ENCODE data around the gene SORBS2.
"Not testable (repeated sequence)": the region's sequence is repeated elsewhere in the genome, so short reads cannot be mapped to it uniquely, and the experiment has no call there.

The SORBS2 gene

DNA sequence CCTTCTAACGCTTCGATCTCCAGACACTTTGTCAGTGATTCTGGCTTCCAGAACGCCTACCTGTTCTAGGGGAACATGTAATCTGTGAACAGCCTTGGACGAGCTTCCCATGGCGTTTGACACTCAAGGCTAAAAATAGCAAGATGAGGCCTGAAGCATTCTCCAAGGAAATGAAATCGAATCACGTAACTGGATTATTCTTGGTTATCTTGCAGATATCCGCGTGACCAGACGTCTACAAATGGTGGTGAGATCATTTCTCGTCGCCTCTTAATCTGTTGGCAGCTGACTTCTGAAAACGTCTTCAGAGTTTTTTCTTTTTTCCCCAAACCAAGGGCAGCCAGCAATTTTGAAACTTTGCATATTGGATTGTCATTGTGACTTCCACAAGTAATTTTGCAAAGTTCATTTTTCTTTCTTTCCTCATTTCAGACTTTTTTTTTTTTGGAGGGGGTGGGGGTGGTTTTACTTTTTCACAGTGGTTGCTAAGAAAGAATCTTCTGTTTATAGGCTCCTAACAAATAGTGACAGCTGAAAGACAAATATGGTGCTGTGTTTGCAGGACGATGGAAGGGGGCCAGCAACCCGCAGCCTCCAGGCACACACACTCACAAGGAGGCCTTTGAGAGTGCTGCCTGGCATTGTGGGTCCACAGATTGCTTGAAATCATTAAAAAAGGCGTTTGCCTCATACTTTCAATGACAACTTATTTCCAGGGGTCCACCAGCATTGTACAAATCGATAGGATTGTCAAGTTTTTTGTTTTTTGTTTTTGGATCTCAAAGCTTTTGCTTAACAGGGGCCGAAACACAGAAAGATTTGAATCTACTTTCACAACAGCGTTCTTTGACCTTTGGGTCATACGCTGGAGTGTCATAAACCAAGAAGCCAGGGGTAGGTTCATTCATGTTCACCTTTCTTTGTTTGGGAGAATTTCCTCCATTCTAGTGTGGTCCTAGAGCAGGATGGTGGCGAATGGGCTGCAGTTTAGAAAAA, 244.3 kb downstream of the SORBS2 start:
- no peak for DNase-seq (ENCODE audit: low read depth in 2 of 2, low spot score in 1 of 2)

DNA sequence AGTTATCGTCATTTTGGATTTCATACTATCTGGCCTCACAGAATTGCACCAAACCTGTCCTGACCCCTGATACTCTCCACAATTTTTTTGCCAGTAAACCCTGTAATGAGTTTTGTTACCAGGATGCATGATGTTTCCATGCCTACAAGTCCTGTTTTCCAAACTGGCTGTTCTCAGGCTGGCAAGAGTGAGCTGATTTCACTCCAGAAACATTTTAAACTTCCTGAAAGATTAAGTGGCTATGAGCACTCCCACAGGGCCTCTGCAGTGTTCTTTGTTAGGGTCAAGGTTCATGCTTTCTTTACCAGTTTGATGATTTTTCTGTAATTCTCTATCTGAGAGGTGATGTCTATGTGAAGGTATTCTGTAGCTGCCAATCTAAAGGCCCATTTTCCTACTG, 245.0 kb downstream of the SORBS2 start:
- no peak for DNase-seq (ENCODE audit: low read depth in 2 of 2, low spot score in 1 of 2)

DNA sequence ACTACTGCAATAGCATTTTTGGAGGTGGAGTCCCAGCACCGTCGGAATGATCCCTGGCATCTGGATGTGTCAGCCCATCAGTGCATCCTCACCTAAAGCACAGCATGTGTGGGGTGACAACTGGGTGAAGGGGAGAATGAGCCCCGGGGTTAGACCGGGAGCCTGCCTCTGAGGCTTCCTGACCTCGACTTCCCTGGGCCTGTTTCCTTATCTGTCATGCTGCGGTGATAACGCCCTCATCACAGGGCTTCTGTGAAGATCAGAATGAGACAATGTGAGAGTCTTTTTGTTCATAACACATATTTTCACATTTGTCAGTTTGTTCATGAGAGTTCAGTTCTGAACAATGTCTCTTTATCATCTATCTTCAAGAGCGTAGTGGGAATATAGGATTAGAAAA, 245.6 kb downstream of the SORBS2 start:
- DNase-seq (ENCODE audit: low read depth in 2 of 2, low spot score in 1 of 2), result no peak

DNA sequence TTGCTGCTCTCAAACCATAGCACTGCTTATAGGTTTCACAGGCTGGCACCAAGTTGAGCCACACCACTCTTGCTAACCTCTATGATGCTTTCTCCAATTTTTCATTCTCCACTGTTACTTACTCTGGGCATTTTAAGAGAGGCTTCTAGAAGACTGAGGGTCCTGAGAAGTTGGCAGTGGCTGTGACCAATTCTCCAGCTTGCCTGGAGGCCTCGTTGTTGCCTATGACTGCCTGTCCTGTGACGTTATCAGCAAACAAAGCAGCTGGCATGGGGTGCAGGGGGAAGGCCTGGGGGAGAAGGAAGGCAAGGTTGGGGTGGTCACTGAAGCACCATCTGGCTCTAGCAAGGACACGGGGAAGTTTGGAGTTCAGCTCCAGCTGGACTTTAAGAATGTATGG, 246.3 kb downstream of the SORBS2 start:
- DNase-seq (ENCODE audit: low read depth in 2 of 2, low spot score in 1 of 2), result no peak

DNA sequence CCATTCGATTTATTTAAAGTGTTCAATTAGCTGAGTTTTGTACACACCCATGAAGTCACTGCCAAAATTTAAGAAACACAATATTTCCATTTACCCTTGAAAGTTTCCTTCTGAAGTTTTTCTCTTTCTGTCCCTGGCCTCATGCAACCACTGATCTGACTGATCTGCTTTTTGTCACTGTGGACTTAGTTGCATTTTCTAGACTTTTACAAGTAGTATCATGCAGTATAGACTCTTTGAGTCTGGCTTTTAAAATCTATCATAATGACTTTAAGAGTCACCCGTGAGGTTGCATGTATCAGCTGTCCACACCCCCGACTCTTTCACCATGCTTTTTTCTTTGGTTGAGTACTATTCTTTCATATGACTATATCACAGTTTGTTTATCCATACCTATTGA, 247.6 kb downstream of the SORBS2 start:
- DNase-seq (ENCODE audit: low read depth in 2 of 2, low spot score in 1 of 2), result no peak

DNA sequence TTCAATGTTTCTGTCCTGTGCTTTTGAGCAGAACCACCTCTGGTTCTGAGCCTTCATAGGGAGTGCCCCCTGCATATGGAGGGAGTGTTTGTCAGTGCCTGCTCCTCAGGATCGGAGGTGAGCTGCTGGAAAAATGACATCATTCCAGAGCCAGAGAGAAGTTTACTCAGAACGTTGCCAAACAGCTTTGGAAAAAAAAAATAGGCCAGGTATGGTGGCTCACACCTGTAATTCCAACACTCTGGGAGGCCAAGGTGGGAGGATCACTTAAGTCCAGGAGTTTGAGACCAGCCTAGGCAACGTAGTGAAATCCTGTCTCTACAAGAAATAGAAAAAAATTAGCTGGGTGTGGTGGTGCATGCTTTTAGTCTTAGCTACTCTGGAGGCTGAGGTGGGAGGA, 249.5 kb downstream of the SORBS2 start:
- no peak for DNase-seq (ENCODE audit: low read depth in 2 of 2, low spot score in 1 of 2)

DNA sequence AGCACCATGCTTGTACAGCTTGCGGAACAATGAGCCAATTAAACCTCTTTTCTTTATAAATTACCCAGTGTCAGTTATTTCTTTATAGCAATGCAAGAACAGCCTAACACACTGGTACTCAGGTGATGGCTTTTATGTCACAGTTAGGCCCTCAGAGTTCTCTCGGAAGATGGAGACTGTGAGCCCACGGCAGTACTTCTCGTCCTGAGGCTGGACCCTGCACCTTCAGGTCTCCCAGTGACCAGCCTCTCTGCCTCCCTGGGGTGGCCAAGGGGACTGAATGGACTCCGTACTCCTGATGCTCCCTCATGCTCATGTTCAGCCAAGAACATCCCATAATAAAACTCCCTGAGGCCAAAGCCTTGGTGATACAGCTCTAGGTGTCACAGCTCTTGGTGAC, 251.7 kb downstream of the SORBS2 start:
- no peak for DNase-seq (ENCODE audit: low read depth in 2 of 2, low spot score in 1 of 2)

DNA sequence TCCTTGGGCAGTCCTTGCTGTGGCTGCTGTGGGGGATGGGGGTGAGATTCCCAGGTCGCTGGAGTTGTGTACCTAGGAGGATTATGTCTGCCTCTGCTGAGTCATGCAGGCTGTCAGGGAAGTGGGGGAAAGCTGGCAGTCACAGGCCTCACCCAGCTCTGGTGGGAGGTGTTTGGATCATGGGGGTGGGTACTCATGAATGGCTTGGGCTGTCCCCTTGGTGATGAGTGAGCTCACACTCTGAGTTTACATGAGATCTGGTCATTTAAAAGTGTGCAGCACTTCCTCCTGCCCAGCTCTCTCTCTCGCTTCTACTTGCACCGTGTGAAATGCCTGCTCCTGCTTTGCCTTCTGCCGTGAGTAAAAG, 252.1 kb downstream of the SORBS2 start:
- no peak for DNase-seq (ENCODE audit: low read depth in 2 of 2, low spot score in 1 of 2)

DNA sequence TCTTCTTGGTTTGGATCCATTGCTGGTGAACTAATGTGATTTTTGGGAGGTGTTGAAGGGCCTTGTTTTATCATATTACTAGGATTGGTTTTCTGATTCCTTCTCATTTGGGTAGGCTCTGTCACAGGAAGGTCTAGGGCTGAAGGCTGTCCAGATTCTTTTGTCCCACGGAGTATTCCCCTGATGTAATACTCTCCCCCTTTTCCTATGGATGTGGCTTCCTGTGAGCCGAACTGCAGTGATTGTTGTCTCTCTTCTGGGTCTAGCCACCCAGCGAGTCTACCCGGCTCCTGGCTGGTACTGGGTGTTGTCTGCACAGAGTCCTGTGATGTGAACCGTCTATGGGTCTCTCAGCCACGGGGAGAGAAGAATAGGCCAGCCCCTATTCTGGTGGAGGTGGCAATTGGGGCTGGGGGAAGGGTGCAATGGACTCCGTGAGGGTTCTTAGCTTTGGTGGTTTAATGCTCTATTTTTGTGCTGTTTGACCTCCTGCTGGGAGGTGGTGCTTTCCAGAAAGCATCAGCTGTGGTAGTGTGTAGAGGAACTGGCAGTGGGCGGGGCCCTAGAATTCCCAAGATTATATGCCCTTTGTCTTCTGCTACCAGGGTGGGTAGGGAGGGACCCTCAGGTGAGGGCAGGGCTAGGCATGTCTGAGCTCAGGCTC, 252.6 kb downstream of the SORBS2 start:
- not testable (repeated sequence) for DNase-seq (ENCODE audit: low read depth in 2 of 2, low spot score in 1 of 2)

DNA sequence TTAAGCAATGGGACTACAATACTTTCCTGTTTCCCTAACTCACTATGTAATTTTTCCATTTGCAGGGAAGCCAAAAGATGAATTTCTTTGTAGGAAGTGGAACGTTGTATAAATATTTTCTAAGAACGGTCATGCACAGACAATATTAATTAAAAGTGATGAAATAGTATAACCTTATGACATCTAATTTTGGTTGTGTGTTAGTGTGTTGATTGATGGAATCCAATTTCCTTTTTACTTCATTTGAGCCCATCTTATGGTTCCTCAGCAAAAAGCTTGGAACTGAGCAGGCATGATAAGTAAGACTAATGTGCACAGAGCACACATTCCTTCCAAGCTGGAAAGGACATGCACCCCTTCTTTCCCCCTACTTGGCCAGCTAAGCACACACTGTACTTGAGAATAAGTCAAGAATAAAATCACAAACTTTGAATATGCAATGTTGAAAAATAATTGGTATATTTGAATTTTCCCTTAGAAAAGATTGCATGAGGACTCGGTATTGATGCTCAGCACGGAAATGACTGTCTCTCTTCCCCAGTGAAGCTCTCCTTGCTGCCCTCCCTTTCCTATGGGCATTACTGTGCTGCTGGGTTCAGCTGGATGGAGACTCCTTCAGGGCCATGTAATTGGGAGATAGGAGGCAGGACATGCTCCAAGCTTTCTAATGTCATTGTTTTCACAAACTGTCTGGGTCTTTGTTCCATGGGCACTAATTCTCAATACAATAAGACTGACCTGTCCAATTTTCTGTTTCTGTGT, 257.4 kb downstream of the SORBS2 start:
- no peak for DNase-seq (ENCODE audit: low read depth in 2 of 2, low spot score in 1 of 2)

DNA sequence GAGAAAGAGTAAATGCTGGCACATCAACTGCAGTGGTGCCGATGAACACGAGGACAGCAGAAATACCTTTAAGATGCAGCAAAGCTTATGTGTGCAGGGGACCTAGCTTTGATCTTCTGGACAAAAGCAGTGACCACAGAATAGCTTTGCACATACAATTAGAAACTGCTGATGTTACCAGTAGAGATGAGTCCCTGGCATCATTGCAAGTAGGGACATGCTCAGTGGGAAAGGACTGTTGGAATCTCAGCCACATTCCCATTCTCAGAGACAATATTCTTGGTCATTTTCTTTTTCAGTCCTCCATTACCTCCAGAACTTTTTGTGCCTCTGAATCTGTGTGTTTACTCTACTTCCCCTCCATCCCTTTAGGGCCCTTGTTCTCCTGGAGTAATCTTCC, 259.7 kb downstream of the SORBS2 start:
- DNase-seq (ENCODE audit: low read depth in 2 of 2, low spot score in 1 of 2), result no peak

DNA sequence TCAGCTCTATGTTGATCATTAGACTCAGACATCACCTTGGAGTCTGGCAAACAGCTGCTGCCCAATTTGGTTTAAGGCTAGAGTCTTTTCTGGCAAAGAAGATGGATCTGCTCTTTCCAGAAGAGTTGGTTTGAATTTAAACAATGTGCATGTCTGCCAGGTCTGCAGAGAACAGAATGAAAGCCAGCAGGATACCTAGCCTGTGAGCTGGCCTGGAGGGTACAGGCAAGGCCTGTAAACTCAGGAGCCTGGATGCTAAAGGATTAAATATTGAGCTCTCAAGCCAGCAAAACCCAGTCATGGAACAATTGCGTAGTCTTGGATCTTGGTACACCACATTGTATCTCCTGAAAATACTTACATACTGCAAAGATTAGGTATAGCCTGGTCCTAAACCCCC, 261.1 kb downstream of the SORBS2 start:
- DNase-seq (ENCODE audit: low read depth in 2 of 2, low spot score in 1 of 2), result no peak

DNA sequence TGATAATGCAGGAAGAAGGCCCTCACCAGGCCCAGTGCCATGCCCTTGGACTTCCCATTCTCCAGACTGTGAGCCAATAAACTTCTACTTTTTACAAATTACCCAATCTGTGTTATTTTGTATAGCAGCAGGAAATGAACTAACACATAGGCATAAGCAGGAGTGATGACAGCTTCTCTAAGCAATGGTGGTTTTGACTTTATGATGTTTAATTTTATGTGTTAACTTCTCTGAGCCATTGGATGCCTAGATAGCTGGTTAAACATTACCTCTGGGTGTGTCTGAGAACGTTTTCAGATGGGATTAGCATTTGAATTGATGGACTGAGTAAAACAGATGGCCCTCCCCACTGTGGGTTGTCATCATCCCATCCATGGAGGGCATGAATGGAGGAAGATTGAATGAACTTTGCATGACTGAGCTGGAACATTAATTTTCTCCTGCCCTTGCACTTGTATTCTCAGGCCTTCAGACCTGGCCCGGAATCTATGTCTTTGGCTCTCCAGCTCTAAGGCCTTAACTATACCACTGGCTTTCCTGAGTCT, 262.8 kb downstream of the SORBS2 start:
- no peak for DNase-seq (ENCODE audit: low read depth in 2 of 2, low spot score in 1 of 2)

DNA sequence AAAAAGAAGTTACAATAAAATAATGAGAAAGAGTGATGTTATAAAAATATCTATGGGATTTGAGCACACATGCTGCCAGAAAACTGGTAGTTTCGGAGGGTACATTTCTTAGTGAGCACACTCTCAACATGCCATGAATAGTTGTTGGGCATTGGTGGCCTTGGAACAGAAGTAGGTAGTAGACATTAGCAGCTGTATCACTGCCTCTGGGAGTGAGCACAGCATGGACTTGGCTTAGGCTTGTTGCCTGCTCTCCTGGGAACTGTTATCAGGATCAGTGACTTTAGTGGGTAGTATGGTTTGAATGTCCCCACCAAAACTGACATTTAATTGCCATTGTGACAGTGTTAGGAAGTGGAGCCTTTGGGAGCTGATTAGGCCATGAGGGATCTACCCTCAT, 263.4 kb downstream of the SORBS2 start:
- no peak for DNase-seq (ENCODE audit: low read depth in 2 of 2, low spot score in 1 of 2)

DNA sequence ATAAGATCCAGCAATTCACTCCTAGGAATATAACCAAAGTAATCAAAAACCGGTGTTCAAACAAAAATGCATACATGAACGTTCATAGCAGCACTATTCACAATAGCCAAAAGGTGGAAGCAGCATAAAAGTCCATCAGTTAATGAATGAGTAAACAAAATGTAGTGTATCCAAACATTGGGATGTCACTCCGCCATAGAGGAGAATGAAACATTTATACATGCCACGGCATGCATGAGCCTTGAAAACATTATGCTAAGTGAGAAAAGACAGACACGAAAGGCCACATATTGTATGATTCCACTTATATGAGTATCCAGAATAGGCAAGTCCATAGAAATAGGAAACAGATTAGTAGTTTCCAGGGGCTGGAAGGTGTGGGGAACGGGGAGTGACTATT, 265.7 kb downstream of the SORBS2 start:
- no peak for DNase-seq (ENCODE audit: low read depth in 2 of 2, low spot score in 1 of 2)

DNA sequence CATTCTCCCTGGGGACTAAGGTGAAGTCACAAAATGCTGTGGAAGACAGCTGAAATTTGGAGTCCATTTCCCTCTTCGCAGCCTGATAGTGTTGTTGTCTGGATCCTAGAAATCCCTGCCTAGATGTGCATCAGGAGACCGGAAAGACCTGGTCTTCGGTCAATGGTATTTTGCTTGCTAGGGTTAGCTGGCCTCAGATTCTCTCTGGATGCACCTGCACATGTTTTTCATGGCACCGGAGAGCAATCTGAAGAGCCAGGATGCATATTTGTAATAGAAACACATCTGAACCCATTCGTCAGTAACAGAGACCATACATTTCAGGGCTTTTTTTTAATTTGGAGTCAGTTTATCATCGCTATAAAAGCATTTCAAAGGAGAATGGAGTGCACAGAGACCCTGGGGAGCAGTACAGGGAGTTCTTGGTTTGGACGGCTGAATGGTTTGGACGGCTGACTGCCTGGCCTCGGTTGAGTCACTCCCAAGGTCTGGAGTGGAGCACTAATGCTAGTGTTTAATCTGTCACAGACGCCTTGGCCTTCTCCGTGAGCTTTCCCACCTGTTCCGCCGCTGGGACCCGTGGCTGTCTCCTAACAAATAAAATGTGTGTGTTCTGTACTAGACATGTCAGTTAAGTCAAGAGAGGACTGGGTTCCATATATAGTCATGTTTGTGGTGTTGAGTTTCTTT, 269.2 kb downstream of the SORBS2 start:
- DNase-seq (ENCODE audit: low read depth in 2 of 2, low spot score in 1 of 2), result no peak

DNA sequence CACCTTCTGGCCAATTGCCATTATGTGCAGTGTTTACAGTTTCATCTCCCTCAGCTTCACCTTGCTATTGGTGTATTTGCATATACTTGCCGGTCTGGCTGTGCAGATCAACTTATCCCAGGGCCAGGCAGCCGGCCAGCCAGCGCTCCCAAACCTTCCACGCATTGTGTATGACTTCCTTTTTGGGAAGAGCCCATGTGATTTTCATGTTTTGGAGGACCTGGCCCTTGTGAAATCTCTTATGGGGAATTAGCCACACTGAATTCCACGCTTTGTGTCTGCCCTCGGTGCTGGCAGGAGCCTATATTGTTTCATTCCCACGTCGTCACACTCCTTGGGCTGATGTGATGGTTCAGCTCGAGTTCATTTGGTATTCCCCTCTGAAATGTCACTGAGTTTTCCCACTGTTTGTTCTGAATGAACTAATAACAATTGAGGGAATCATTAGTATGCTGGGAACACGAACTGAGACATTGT, 270.7 kb downstream of the SORBS2 start:
- DNase-seq (ENCODE audit: low read depth in 2 of 2, low spot score in 1 of 2), result no peak

DNA sequence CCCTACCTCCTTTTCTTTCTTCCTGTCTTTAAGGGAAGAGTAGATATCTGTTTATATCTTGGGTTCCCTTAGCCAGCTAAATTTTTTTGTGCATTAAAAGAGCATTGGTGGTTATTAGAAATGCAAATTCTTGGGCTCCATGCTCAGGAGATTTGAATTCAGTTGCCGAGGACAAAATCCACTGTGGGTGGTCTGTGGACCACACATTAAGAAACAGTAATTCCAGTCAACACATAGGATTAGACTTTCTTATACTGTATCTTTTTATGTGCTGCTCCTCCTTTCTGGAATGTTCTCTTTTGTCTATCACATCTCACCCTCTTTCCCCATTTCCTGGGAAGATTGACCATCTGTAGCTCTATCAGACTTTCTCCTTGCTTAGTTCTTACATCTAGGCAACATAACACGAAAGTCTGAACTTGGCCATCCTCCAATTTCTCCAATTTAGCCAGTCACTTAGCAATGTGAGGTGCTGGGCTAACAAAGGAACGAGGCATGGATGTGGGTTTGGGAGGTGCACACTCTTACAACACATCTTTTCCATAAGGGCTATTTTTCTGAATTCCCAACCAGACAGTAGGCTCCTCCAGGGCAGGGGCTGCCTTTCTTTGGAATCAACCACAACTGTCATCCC, 271.4 kb downstream of the SORBS2 start:
- DNase-seq (ENCODE audit: low read depth in 2 of 2, low spot score in 1 of 2), result no peak

DNA sequence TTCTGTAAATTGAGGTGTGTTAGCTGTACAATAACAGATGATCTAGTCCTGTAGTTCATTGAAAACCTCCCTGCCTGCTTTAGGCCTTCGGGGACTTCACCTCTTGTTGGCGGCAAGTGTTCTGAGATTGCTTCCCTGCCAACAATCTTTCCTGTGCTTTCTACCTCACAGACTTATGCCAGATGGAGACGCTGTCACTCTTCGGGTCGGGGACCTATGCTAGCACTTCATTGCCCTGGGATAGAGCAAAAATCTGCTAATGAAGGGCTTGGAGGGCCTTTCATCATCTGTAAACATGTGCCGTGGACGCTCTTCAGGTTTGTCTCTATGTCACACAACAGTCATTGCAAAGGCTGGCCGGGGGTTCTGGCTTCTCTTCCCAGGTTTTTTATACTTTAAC, 272.0 kb downstream of the SORBS2 start:
- no peak for DNase-seq (ENCODE audit: low read depth in 2 of 2, low spot score in 1 of 2)

DNA sequence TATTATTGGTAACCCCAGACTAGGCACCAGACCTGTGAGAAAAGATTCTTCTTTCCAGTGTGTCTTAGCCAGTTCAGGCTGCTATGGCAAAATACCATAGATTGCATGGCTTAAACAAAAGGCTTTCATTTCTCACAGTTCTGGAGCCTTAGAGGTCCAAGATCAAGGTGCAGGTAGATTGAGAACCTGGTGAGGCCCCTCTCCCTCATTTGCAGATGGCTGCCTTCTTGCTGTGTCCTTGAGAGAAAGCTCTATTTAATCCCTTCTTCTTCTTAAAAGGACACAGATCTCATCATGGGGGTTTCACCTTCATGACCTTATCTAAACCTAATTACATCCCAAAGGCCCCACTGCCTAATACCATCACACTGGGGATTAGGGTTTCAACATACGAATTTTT, 273.2 kb downstream of the SORBS2 start:
- DNase-seq (ENCODE audit: low read depth in 2 of 2, low spot score in 1 of 2), result no peak

DNA sequence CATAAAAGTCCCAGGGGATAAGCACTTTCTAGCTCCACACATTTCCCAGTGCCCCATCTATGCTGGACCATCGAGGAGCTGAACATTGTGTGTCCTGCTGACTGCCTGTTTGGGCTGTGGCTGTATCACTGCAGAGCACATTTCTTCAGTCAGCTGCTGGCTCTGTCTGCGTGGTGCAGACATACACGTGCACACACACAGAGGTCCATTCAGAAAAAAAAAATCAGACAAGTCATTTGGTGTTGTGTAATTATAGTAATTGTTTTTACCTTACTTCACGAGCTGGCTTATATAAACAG, 275.6 kb downstream of the SORBS2 start:
- no peak for DNase-seq (ENCODE audit: low read depth in 2 of 2, low spot score in 1 of 2)

All from stimulated activated CD8-positive, alpha-beta memory T cell treated with anti-CD3 and anti-CD28 coated beads, Interleukin-4, amount 100 ng/mL, for 4 hours (primary cell).